RWPE2 (cell line): ENCODE measurements around the gene FAS.

Source experiments
- ATAC-seq: fragments of 200-7000 bp; cut with Tn5 transposase; 3 replicates; pipeline ENCODE4 v1.9.1; 2021; ENCODE audit warnings: low read depth
- DNase-seq: peaks from one replicate; pipeline ENCODE4 v3.0.0-alpha.2; 2020; ENCODE audit warnings: low spot score
- H3K27ac ChIP-seq: fragments of 450-650 bp; 2 replicates; pipeline ENCODE4 v1.5.1; 2017; ENCODE audit warnings: mild to moderate bottlenecking; ENCODE audit not compliant: poor library complexity, severe bottlenecking
- H3K27me3 ChIP-seq: fragments of 250-450 bp; sonication (Bioruptor Pico); 2 replicates; pipeline ENCODE4 v1.5.1; 2021; ENCODE audit warnings: mild to moderate bottlenecking, moderate library complexity; ENCODE audit not compliant: insufficient read depth, poor library complexity, severe bottlenecking
- H3K36me3 ChIP-seq: fragments of 250-450 bp; sonication (Bioruptor Pico); 2 replicates; pipeline ENCODE4 v1.5.1; 2020; ENCODE audit warnings: low read depth, mild to moderate bottlenecking, moderate library complexity
- H3K4me1 ChIP-seq: fragments of 250-450 bp; sonication (Bioruptor Pico); 2 replicates; pipeline ENCODE4 v1.5.1; 2021; ENCODE audit warnings: mild to moderate bottlenecking, moderate library complexity; ENCODE audit not compliant: insufficient read depth, poor library complexity, severe bottlenecking
- H3K4me3 ChIP-seq: fragments of 250-450 bp; sonication (Bioruptor Pico); 2 replicates; pipeline ENCODE4 v1.5.1; 2021; ENCODE audit warnings: mild to moderate bottlenecking, moderate library complexity; ENCODE audit not compliant: severe bottlenecking
- H3K9me3 ChIP-seq: fragments of 250-450 bp; sonication (Bioruptor Pico); 2 replicates; pipeline ENCODE4 v1.5.1; 2021; ENCODE audit warnings: mild to moderate bottlenecking, moderate library complexity; ENCODE audit not compliant: severe bottlenecking
- CTCF ChIP-seq: fragments of 450-650 bp; IDR thresholded peaks from one replicate; pipeline ENCODE4 v1.5.1; 2017; ENCODE audit warnings: mild to moderate bottlenecking, moderate library complexity; ENCODE audit not compliant: poor library complexity, severe bottlenecking

FAS gene

GRCh38 chr10:88989423-88989822 lies 1.2 kb upstream of the FAS start:
- ATAC-seq: no peak
- no peaks in the 10 kb centered on the region for H3K27me3 ChIP-seq
- DNase-seq: no peak
- no peak overlapping the region for H3K4me3 ChIP-seq
- H3K36me3 ChIP-seq: no peaks in the 10 kb centered on the region
- TF ChIP-seq CTCF: no peak
- peak overlapping the region; percentile 99 for H3K27ac ChIP-seq
- H3K4me1 ChIP-seq: peaks cover 19% of the 10 kb centered on the region
- no peaks in the 10 kb centered on the region for H3K9me3 ChIP-seq

GRCh38 chr10:88989824-88990383 lies 694 bp upstream of the FAS start:
- H3K27ac ChIP-seq: peak overlapping the region; percentile 99
- H3K36me3 ChIP-seq: no peaks in the 10 kb centered on the region
- ATAC-seq: peak; percentile 35
- TF ChIP-seq CTCF: no peak
- H3K9me3 ChIP-seq: no peaks in the 10 kb centered on the region
- H3K27me3 ChIP-seq: no peaks in the 10 kb centered on the region
- no peak for DNase-seq
- peak overlapping the region; percentile 81 for H3K4me3 ChIP-seq
- peaks cover 20% of the 10 kb centered on the region for H3K4me1 ChIP-seq

GRCh38 chr10:88991161-88991898 lies 732 bp downstream of the FAS start:
- Histone ChIP-seq H3K9me3 (no peaks in the 10 kb centered on the region), H3K36me3 (no peaks in the 10 kb centered on the region), H3K4me1 (peaks cover 20% of the 10 kb centered on the region), H3K27me3 (no peaks in the 10 kb centered on the region), H3K27ac (peak overlapping the region; percentile 99), H3K4me3 (peak overlapping the region; percentile 81)
- TF ChIP-seq CTCF: no peak
- peak; percentile 53 for ATAC-seq
- DNase-seq: peak; percentile 73

- ATAC-seq (no peak), DNase-seq (no peak)
- no peak for TF ChIP-seq CTCF
- Histone ChIP-seq H3K4me3 (peak overlapping the region; percentile 81), H3K4me1 (peaks cover 20% of the 10 kb centered on the region), H3K27ac (peak overlapping the region; percentile 99), H3K36me3 (no peaks in the 10 kb centered on the region), H3K27me3 (no peaks in the 10 kb centered on the region), H3K9me3 (no peaks in the 10 kb centered on the region)
Observed at GRCh38 chr10:88991899-88992320, 1.3 kb downstream of the FAS start.
